Activated naive CD8-positive, alpha-beta T cell (primary cell): Measurements from ENCODE around the gene GCN1.

Experiments
- H3K27ac Mint-ChIP-seq: one replicate; pipeline ENCODE4 v1.8.0; 2021; ENCODE audit warnings: mixed read lengths
- H3K27me3 Mint-ChIP-seq: one replicate; pipeline ENCODE4 v1.8.0; 2021; ENCODE audit warnings: mixed read lengths
- H3K36me3 Mint-ChIP-seq: one replicate; pipeline ENCODE4 v1.8.0; 2021; ENCODE audit warnings: mixed read lengths
- H3K4me1 Mint-ChIP-seq: one replicate; pipeline ENCODE4 v1.8.0; 2021; ENCODE audit warnings: low read depth, mixed read lengths
- H3K4me3 Mint-ChIP-seq: one replicate; pipeline ENCODE4 v1.8.0; 2021; ENCODE audit warnings: mild to moderate bottlenecking, mixed read lengths
- H3K9me3 Mint-ChIP-seq: one replicate; pipeline ENCODE4 v1.8.0; 2021; ENCODE audit warnings: low read depth, mixed read lengths

Gene GCN1

DNA sequence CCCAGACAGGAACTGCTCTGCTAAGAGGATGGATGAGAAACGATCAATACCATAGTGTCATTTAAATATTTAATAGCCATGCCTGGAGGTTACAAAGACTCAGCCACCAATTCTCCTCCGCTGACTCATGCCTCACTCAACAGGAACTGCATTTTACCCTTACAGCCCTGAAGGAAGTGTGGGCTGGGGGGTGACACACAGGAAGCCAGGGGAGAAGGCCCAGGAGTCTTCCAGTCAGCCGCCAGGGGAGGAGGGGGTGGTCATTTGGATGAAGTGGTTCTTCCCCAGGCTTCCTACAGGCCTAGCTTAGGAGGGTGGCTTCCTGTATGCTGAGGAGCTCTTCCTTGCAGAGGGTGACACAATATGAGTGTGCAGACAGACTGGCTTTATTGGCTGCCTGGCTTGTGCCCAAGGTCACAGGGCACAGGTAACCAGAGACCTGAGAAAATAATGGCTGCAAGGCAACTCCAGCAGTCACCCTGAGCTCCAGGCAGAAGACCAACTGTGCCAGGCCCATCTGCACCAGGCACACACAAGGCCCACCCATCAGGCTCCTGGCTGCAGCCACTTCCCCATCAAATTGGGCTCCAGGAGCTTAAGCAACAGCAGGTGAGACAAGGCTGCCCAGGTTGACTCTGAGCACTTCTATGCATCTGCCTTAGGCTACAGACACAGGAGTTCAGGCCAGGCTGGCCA is 36.9 kb upstream of the GCN1 start:
- H3K27ac Mint-ChIP-seq = peak overlapping the region; percentile 95

DNA sequence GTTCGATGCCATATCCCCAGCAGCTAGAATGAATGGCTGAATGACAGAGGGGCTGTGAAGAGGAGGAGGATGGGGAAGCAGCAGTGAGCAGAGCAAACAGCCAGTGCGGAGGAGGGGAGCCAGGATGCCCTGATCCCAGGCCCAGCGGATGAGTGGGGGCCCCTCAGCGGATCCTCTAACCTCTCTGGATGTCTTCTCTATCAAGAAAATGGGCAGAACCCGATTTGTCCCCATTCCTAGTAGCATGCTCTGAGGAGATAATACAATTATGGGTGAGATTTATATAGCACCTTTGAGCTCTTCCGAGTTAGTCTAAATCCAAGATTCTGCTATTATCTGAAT is 36.4 kb upstream of the GCN1 start:
- Mint-ChIP-seq H3K27ac (peak overlapping the region; percentile 95), H3K4me3 (peak overlapping the region; percentile 78), H3K9me3 (no peaks in the 10 kb centered on the region), H3K4me1 (peaks cover 84% of the 10 kb centered on the region), H3K36me3 (no peaks in the 10 kb centered on the region), H3K27me3 (no peaks in the 10 kb centered on the region)

More for the DNA sequence above, 36.9 kb upstream of the GCN1 start:
- Mint-ChIP-seq H3K4me3 (peak overlapping the region; percentile 78), H3K9me3 (no peaks in the 10 kb centered on the region), H3K4me1 (peaks cover 84% of the 10 kb centered on the region), H3K36me3 (no peaks in the 10 kb centered on the region), H3K27me3 (no peaks in the 10 kb centered on the region)

DNA sequence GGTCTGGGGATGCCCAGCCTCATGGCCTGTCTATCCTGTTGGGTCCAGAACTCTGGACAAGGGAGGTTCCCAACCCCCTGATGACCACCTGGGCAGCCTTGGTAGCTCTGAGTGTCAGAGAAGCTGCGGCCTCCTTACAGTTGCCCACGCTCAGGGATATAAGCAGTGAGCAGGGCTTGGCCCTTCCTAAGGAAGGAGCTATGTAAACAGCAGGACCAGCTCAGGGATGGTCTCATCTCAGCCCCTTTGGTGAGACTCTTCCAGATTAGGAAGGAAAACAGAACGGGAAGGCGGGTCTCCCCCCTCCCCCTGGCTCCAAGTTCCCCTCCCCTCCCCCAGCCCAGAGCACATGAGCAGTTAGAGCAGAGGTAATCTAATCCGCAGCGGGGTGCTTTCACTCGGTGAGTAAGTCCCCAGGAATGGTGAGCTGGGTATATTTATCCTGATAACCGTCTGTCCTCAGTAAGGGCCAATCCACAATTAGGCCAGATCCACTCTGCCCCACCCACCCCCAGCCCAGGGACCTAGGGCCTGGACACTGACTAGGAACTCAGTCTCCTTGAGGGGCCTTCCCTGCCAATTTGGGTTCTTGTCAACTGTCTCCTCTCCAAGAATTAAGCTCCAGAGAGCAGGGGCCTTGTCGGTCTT is 35.9 kb upstream of the GCN1 start:
- peak overlapping the region; percentile 78 for H3K4me3 Mint-ChIP-seq
- no peaks in the 10 kb centered on the region for H3K27me3 Mint-ChIP-seq
- peaks cover 82% of the 10 kb centered on the region for H3K4me1 Mint-ChIP-seq
- peak overlapping the region; percentile 95 for H3K27ac Mint-ChIP-seq
- no peaks in the 10 kb centered on the region for H3K36me3 Mint-ChIP-seq
- no peaks in the 10 kb centered on the region for H3K9me3 Mint-ChIP-seq

DNA sequence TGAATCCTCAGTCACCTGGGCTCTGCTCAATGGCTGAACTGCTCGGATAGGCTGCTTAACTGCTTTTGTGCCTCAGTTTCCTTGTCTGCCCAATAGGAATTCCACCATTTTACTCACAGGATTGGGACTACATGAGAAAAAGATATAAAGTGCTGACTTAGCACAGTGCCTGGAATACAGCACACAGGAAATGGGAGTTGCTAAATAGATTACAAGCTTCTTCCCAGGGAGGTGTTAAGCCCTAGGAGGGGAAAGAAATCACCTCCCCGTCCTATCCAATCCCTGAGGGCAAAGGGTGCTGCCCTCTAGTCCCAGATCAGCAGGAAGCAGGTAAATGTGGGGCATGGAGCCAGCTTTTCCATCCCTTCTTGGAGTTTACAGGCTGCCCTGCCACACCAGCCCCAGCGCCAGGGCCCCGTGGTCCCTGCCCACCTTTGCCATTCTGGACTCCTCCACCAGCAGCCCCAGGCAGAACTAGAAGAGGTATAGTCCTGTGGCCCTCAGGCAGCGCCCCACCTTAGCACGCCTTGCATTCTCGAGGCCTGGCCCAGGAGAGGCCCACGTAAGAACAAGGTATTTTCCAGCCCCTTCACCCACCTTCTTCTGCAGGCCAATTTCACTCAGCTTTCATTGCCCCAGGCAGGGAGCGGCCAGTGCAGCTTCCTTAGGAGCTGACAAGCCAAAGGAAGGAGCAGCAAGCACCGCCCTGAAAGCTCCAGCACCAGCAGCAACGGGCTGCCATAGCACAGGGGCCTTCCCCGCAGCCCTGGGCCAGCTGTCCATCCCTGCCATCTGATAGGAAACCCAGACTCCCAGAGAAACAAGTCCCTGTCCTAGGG is 35.2 kb upstream of the GCN1 start:
- H3K9me3 Mint-ChIP-seq = no peaks in the 10 kb centered on the region
- peak overlapping the region; percentile 95 for H3K27ac Mint-ChIP-seq
- peaks cover 82% of the 10 kb centered on the region for H3K4me1 Mint-ChIP-seq
- no peaks in the 10 kb centered on the region for H3K27me3 Mint-ChIP-seq
- no peaks in the 10 kb centered on the region for H3K36me3 Mint-ChIP-seq
- no peak overlapping the region for H3K4me3 Mint-ChIP-seq

DNA sequence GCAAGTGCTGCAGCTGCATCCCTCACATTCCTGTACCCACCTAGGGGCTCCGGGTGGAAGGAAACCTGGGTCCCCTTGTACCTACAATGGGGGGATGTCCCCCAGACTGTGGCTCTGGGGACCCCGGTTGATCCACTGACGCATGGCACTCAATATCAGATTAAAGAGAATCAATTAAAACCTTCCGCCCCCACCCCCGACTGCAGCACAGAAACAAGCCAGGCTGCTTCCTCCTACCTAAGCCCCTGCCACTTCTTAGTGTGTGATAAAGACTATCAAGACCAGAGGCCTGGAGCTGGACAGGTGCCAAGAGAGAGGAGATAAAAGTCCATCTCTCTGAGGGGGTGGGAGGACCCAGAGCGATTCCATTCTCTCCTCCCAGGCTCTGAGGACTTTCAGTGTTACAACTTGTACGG is 34.6 kb upstream of the GCN1 start:
- Mint-ChIP-seq H3K27me3 (no peaks in the 10 kb centered on the region), H3K4me3 (no peak overlapping the region), H3K4me1 (peaks cover 78% of the 10 kb centered on the region), H3K36me3 (no peaks in the 10 kb centered on the region), H3K9me3 (no peaks in the 10 kb centered on the region), H3K27ac (peak overlapping the region; percentile 95)

DNA sequence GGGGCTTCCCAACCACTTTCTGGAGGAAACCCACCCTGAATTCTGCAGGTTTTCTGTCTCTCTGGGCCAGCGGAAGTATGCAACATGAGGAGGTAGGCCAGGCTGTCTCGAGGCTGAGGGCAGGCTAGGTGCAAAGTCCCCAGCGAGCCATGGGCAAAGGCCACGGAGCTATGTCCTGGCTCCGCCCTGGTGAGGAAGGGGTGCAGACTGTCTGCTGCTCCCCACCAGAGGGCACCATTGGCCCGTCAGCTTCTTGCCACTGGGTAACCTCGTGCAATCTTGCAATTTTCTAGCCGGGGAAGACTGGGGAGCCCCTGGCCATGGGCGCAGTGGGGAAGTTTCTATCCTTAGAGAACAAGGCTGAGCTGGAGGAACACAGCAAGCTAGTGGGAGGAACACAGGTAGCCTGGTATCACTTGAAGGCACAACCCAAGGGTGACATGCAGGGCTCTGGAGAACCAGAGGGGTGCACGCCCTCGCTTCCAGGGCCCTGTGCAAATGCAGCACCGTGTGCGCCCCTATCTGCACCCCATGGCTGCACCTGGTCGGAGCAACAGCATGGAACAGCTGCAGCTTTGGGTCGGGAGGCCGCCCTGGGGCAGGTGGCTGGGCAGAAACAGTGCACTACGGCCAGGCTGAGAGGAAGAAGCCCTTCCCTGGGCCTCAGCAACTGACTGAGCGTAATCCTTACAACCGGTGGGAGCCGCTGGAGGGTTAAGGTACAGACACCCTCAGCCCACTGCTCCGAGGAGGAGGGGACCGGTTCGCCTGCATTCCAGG is 34.0 kb upstream of the GCN1 start:
- Mint-ChIP-seq H3K9me3 (no peaks in the 10 kb centered on the region), H3K4me1 (peaks cover 73% of the 10 kb centered on the region), H3K36me3 (no peaks in the 10 kb centered on the region), H3K27me3 (no peaks in the 10 kb centered on the region), H3K4me3 (peak overlapping the region; percentile 59), H3K27ac (peak overlapping the region; percentile 58)

DNA sequence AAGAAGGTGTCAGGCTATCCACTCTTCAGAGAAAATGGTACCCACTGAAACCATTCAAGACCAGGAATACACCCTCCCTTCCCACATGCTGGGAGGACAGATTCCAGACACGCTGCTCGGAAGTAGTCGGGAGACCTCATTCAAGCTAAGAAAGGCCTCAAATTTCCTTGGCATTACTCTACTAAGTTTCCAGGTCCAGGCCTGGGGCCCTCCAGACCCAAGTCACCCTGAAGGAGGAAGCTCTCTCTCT is 33.5 kb upstream of the GCN1 start:
- no peak overlapping the region for H3K27ac Mint-ChIP-seq
- no peaks in the 10 kb centered on the region for H3K27me3 Mint-ChIP-seq
- no peak overlapping the region for H3K4me3 Mint-ChIP-seq
- H3K36me3 Mint-ChIP-seq = no peaks in the 10 kb centered on the region
- H3K4me1 Mint-ChIP-seq = peaks cover 68% of the 10 kb centered on the region
- no peaks in the 10 kb centered on the region for H3K9me3 Mint-ChIP-seq

DNA sequence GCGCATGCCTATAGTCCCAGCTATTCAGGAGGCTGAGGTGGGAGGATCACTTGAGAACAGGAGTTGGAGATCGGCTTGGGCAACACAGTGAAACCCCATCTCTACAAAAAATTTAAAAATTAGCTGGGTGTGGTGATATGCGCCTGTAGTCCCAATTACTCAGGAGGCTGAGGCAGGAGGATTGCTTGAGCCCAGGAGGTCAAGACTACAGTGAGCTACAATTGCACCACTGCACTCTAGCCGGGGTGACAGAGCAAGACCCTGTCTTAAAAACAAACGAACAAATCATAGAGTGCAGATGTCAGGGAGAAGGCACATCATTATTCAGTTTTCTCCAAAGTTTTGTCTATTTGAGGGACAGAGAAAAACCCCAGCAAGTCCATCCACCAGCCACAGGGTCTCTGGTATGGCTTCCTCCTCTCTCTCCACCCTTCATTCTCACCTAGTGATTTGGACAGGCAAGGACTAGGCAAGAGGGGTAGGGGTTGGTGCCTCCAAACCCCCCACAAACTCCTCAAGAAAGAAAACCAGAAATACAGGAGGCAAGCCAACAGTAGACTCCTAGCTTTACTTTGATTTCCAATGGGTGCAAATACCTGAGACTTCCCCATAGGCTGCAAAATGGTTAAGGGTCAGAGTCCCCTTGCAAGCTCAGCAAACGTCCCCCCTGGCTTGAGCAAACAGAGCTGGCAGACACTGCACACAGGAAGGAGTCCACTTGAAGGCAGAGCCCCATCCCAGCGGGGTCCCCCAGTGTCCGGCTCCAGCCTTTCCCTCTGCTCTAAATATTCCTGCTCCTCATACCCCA is 32.9 kb upstream of the GCN1 start:
- Mint-ChIP-seq H3K4me3 (no peak overlapping the region), H3K27me3 (no peaks in the 10 kb centered on the region), H3K27ac (no peak overlapping the region), H3K9me3 (no peaks in the 10 kb centered on the region), H3K36me3 (no peaks in the 10 kb centered on the region), H3K4me1 (peaks cover 62% of the 10 kb centered on the region)

DNA sequence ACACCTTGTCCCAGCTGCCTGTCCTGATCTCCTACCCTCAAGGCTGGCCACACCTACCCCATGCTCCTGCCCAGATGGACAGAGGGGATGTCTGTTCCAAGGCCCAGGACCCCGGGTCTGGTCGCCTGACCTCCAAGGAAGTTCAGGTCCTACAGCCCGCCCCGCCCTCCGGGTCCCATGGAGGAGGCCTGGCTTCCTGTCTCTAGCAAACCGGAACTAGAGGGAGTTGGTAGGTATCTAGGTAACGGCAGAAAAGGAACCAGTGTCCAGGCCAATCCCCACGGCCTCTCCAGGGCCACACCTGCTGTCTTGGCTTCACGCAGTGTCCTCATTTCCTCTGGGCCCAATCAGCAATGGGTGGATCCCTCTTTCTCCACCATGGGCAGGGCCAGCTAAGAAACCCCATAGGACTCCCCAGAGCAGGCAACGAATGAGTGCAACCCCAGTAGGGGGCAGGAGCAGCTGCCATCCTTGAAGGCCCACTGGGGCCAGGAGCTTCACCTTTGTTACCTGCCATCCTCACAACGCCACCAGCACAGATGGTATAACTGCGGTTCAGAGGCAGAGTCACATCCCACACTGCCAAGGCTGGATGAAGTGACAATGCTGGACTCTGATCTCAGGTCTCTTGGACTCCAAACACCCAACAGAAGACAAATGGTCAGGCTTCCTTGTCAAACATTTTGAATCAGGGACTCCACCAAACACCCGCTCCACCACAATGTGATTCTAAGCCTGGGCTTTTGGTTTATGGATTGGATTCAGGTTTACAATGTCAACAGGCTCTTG is 31.5 kb upstream of the GCN1 start:
- peak overlapping the region; percentile 86 for H3K27ac Mint-ChIP-seq
- H3K4me1 Mint-ChIP-seq = peaks cover 48% of the 10 kb centered on the region
- no peaks in the 10 kb centered on the region for H3K27me3 Mint-ChIP-seq
- H3K36me3 Mint-ChIP-seq = no peaks in the 10 kb centered on the region
- no peaks in the 10 kb centered on the region for H3K9me3 Mint-ChIP-seq
- H3K4me3 Mint-ChIP-seq = peak overlapping the region; percentile 64

DNA sequence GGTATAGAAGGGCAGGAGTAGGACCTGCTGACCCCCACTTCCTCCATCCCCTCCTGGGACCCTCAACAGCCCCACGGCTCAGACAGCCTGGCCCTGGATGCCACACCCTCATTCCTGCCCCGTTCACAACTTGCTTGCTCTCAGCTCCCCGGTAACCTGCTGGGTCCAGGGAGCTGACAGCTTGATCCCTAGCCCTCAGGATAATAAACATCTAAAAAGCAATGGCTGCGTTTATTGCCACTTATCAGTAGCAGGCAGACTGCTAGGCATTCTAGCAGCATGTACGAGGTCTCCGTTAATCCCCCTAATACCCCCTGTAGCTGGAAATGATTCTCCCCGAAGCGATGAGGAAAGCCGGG is 30.7 kb upstream of the GCN1 start:
- Mint-ChIP-seq H3K9me3 (no peaks in the 10 kb centered on the region), H3K4me3 (peak overlapping the region; percentile 32), H3K27ac (peak overlapping the region; percentile 86), H3K4me1 (peaks cover 40% of the 10 kb centered on the region), H3K36me3 (no peaks in the 10 kb centered on the region), H3K27me3 (no peaks in the 10 kb centered on the region)

DNA sequence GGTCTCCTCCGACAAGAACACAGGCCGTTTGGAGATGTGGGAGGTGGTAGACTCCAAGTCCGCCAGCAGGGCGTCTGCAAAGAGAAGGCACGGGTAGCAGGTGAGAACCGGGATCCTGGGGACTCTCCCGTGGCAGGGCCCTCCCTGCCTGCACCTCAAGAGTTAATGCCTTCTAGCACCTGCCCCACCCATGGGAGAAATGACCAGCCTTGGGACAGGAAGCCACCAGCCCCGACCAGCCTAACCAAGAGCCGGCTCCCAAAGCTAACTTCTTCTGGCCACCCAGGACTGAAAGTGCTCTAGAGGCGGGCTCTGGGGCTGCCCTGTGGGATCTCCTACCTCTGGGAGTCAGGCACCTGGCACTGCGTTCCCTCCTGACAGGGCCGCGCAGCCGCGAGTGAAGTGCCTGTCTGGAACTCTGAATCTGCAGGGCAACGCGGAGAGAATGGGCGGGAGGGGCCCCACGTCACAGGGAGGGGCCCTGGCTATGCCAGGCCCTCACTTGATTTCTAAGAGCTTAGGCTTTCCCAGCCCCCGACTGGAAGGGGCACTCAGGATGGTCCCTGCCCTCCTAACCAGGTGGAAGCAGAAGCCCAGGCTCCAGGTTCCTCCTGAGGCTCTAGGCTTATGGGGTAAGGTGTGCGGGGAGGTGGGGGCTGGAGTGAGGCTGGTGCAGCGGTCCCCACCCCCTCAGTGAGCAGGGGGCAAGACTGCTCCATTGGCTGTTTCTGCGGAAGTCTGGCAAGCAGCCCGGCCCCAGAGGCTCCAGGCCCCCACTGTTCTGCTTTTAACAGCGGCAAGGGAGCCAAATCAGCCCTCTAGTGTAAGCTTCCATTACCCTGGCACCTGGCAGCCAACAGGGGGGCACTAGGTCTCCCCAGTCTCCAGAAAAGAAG is 30.0 kb upstream of the GCN1 start:
- Mint-ChIP-seq H3K27me3 (no peaks in the 10 kb centered on the region), H3K4me1 (peaks cover 34% of the 10 kb centered on the region), H3K27ac (peak overlapping the region; percentile 86), H3K9me3 (no peaks in the 10 kb centered on the region), H3K36me3 (no peaks in the 10 kb centered on the region), H3K4me3 (no peak overlapping the region)

DNA sequence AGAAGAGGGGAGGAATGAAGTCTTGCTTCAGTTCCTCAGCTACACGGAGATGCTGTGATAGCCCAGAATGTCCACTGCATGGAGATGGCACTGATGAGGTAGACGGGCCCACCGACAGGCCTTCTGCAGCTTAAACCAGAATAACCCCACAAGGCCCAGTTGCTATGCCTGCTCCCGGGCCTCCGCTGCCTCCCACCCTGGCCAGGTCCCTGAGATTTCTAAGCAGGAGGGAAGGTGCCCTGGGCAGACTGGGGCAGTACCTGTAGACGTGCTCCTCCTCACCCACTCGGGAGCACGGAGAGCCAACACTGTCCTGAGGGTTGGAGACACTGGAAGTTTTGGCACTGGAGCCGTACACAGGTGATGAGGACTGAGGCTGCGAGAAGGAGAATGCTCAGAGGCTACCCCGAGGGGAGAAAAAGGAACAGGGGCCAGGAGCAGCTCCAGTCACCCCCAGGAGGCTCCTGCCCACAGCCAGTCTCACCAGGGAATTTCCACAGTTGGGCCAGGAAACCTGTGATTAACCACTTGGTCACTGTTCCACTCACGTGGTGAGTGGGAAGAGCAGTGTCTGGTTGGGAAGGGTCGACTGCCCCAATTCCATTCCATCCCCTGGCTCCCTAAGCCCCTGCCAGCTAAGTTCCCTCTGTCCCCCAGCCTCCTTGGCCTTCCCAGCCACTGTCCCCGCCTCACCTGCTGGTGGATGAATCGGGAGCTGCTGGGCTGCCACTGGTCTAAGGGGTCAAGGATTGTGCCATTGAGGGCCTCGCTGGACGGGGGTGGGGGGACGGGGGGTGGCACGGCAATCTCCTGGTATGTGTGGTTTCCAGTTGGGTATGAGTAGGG is 29.2 kb upstream of the GCN1 start:
- Mint-ChIP-seq H3K27me3 (no peaks in the 10 kb centered on the region), H3K27ac (no peak overlapping the region), H3K9me3 (no peaks in the 10 kb centered on the region), H3K4me3 (no peak overlapping the region), H3K36me3 (no peaks in the 10 kb centered on the region), H3K4me1 (peaks cover 26% of the 10 kb centered on the region)
